ENCODE data around the gene AMZ1.

DNA sequence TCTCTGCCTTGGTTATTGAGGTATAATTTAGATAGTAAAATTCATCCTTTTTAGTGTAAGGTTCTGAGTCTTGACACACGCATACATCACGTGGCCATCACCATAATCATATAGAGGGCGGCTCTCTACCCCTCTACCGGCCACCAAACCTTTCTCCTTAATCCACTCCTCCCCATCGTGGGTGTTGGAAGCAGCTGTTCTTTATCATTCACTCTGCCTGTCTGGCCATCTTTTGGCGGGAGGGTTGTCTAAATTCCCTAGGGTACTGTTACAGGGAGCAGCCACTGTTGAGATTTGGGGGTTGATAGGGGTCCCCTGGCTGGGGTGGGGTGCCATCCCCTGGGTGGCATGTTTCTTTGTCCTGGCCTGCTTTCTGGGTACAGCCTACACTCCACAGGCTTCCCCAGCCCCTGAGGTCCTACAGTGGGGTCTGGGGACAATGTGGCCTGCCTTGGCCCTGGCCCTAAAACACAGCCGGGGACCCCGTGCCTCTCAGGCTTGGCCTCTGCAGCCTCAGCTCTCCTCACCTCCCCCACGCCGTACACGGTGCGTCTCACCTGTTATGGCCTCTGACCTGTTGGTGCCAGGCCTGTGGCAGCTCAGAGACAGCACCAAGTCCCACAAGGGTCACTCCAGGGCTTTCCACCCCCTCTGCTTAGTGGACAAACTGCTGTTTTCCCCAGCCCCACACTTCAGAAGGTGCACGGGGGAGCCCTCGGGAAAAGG, 17.5 kb downstream of the AMZ1 start:
- no peak for TF ChIP-seq HDAC2 (IDR thresholded peaks at IDR 0.05)
- TF ChIP-seq, protein P1, sequence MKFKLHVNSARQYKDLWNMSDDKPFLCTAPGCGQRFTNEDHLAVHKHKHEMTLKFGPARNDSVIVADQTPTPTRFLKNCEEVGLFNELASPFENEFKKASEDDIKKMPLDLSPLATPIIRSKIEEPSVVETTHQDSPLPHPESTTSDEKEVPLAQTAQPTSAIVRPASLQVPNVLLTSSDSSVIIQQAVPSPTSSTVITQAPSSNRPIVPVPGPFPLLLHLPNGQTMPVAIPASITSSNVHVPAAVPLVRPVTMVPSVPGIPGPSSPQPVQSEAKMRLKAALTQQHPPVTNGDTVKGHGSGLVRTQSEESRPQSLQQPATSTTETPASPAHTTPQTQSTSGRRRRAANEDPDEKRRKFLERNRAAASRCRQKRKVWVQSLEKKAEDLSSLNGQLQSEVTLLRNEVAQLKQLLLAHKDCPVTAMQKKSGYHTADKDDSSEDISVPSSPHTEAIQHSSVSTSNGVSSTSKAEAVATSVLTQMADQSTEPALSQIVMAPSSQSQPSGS (IDR thresholded peaks at IDR 0.05; ENCODE audit: low read length) = no peak
- TF ChIP-seq EP300 (IDR thresholded peaks at IDR 0.05; ENCODE audit: borderline replicate concordance in 1 of 2, control insufficient read depth in 1 of 2, low read depth in 2 of 2, low read length in 2 of 2) = no peak
- no peak for TF ChIP-seq NBN (IDR thresholded peaks at IDR 0.05)
- TF ChIP-seq TCF7 (IDR thresholded peaks at IDR 0.05; ENCODE audit: borderline replicate concordance) = no peak
- TF ChIP-seq CTCF (IDR thresholded peaks at IDR 0.05 in 2 of 3, conservative IDR thresholded peaks at IDR 0.05 in 1 of 3; ENCODE audit: control insufficient read depth in 2 of 3, extremely low read depth in 1 of 3, insufficient read depth in 1 of 3, low read depth in 3 of 3, low read length in 3 of 3) = no peak

Data from GM12878 (cell line).